Measurements from ENCODE around the gene DRGX.

GRCh38 chr10:49396666-49396999, 744 bp upstream of the DRGX start:
- TF ChIP-seq CTCF (IDR thresholded peaks at IDR 0.05) (no peak), EZH2 (IDR thresholded peaks at IDR 0.05; ENCODE audit: borderline replicate concordance, insufficient read depth, low read depth, low read length, poor library complexity, severe bottlenecking) (no peak)

Measured in B cell (primary cell).